Gastrocnemius medialis (tissue), 4 donors: Measurements from ENCODE around the gene ZXDC.

Experiments used
- CTCF ChIP-seq, 5 experiments: fragments of 450-650 bp in 3 of 5; fragments of 200-600 bp in 2 of 5; sonication (generic) in 2 of 5; IDR thresholded peaks in 4 of 5; conservative IDR thresholded peaks in 1 of 5; 1 replicate in 4 of 5; 2 replicates in 1 of 5; pipeline ENCODE4 v1.5.1; 2016 to 2019; ENCODE audit warnings: antibody characterized with exemption in 5 of 5, mild to moderate bottlenecking in 3 of 5, moderate library complexity in 3 of 5
- POLR2A ChIP-seq, 2 donors: fragments of 450-650 bp; IDR thresholded peaks; one replicate each; pipeline ENCODE4 v1.6.1; 2017; ENCODE audit warnings: antibody characterized with exemption in 2 of 2, mild to moderate bottlenecking in 2 of 2, moderate library complexity in 2 of 2

- TF ChIP-seq CTCF (IDR thresholded peaks at IDR 0.05 in 4 of 5, conservative IDR thresholded peaks at IDR 0.05 in 1 of 5) (no peak), POLR2A (IDR thresholded peaks at IDR 0.05) (no peak)
Observed at GRCh38 chr3:126424751-126425150, 50.9 kb downstream of the ZXDC start.
